Pancreas (tissue), 10 donors: ENCODE results near the gene ZBTB46. TPM values are rescaled to one million over a fixed set of nuclear protein-coding genes. Genes with fewer than 3 reads are reported as not detected.

ENCODE experiments used
- ATAC-seq, 4 donors: fragments of 200-7000 bp; cut with Tn5 transposase; one replicate each; pipeline versions ENCODE4 v1.8.0 to v1.9.1; 2020; ENCODE audit warnings: mild to moderate bottlenecking in 4 of 4, moderate library complexity in 4 of 4
- DNase-seq, 6 donors: peaks; one replicate each; pipeline ENCODE4 v3.0.0-alpha.2; 2020
- FAIRE-seq: peaks from 2 replicates; lab custom pipeline; 2012; peaks lifted over from hg19 to GRCh38; lab: Jason Lieb, UNC
- H3K27ac ChIP-seq, 4 donors: fragments of 200-600 bp; sonication (generic); 1 replicate in 3 of 4; 2 replicates in 1 of 4; pipeline versions ENCODE4 v1.5.0 to v1.8.0; 2020
- H3K27me3 ChIP-seq, 4 donors: fragments of 200-600 bp; one replicate each; pipeline ENCODE4 v1.8.0; 2021
- H3K36me3 ChIP-seq, 3 donors: fragments of 200-600 bp; sonication (generic) in 1 of 3; one replicate each; pipeline versions ENCODE4 v1.5.0 to v1.8.0; 2020 to 2021
- H3K4me1 ChIP-seq, 3 donors: fragments of 200-600 bp; one replicate each; pipeline ENCODE4 v1.8.0; 2021
- H3K4me3 ChIP-seq, 4 donors: fragments of 200-600 bp; sonication (generic) in 2 of 4; one replicate each; pipeline versions ENCODE4 v1.5.0 to v1.8.0; 2020 to 2021
- H3K9me3 ChIP-seq, 4 donors: fragments of 200-600 bp; one replicate each; pipeline ENCODE4 v1.8.0; 2021
- WGBS, 2 donors: extraction: QIAGEN DNeasy Blood & Tissue Kit; methylation state at CpG; one replicate each; pipeline ENCODE4 v1.1.7; 2013; 5-methylcytosine and 5-hydroxymethylcytosine counted together
- intact Hi-C, 3 donors: fragments of 100-400 bp; cut with DNase I; formaldehyde crosslinking; loops; one replicate each; pipeline versions ENCODE4 v1.11.1 to v1.14.2; 2022
- polyA plus RNA-seq, 2 donors: library from polyadenylated mRNA; stranded (reverse); fragments of 200-250 nt; gene quantifications; one replicate each; pipeline ENCODE4 v1.2.3, GENCODE V29; 2013
- total RNA-seq, 6 donors: library from RNA; stranded (reverse); fragmentation: NEBNext Ultra II Directional in 4 of 6; extraction: Animal tissue kit (Norgen Biotek cat#: 25700) in 4 of 6; gene quantifications; one replicate each; pipeline versions ENCODE4 v1.2.1 to v1.2.4, GENCODE V29; 2021 to 2023
- TF ChIP-seq, protein P1 (sequence below), 4 donors: fragments of 200-600 bp; sonication (generic) in 3 of 4; IDR thresholded peaks; one replicate each; pipeline versions ENCODE4 v1.5.0 to v1.8.0; 2021; ENCODE audit warnings: antibody characterized with exemption in 4 of 4
- donor health status: healthy with polysubstance abuse.
- donor health status: DM: no; HTN: no; CAD: no; lungs with moderate emphysema.
- donor health status: DM: no; HTN: no; CAD: no.
- donor health status: control.
- donor health status: control.
- donor health status: Bipolar disorder and iron deficiency.
- donor health status: DM: yes; HTN: yes; CAD: no.
- donor health status: DM: no; HTN: no; CAD: no.
- donor health status: DM: no; HTN: no; CAD: no.
- donor health status: DM: yes; HTN: yes; CAD: no.

The ZBTB46 gene
- total and polyA plus RNA-seq, 8 donors = 2.2 to 7.4 (median 3.0) TPM

DNA sequence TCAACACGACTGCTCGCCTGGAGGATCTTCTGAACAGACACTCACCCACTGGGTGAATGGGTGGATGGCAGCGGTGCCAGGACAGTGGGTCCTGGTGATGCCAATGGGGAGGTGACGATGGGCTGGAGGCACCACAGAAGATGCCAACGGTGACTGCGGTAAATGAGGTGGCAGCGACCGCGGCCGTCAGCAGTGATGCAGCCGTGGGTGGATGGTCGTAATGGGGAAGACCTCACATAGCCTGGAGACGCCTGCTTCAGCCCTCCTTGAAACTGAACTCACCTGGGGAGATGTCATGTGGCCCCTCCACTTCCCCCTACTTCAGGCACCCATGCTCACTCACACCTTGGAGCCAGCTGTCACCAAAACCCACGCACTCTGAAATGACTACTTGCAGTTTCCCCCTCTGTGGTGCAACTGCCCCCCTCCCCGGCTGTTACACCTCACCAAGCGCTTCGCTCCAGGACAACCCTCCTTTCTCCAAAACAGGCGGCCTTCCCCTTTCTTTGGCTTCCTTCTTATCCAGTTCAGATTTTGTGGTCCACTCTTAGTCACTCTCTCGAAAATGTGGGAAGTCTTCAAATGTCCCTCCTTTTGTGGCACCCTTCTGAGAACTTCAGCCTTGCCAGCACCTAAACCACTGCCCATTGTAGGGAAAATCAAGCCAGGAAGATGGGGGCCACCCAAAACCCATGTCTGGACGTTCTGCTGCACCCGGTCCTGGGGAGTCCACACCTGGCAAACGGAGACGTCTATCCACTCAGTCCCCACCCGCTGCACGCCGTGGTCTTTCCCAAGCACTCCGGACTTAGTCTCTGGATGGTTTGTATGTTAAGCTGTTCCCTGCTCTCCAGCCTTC lies 19.9 kb upstream of the ZBTB46 start:
- Histone ChIP-seq H3K4me1 (peaks cover 0 to 3% (median 0%) of the 10 kb centered on the region in 3 donors), H3K27me3 (peaks cover 0 to 4% (median 0%) of the 10 kb centered on the region in 4 donors), H3K4me3 (no peak overlapping the region), H3K27ac (no peak overlapping the region), H3K9me3 (no peaks in the 10 kb centered on the region), H3K36me3 (no peaks in the 10 kb centered on the region)
- DNase-seq (no peak), ATAC-seq (no peak), FAIRE-seq (no peak)
- intact Hi-C loops = no loop called here
- TF ChIP-seq, protein P1, sequence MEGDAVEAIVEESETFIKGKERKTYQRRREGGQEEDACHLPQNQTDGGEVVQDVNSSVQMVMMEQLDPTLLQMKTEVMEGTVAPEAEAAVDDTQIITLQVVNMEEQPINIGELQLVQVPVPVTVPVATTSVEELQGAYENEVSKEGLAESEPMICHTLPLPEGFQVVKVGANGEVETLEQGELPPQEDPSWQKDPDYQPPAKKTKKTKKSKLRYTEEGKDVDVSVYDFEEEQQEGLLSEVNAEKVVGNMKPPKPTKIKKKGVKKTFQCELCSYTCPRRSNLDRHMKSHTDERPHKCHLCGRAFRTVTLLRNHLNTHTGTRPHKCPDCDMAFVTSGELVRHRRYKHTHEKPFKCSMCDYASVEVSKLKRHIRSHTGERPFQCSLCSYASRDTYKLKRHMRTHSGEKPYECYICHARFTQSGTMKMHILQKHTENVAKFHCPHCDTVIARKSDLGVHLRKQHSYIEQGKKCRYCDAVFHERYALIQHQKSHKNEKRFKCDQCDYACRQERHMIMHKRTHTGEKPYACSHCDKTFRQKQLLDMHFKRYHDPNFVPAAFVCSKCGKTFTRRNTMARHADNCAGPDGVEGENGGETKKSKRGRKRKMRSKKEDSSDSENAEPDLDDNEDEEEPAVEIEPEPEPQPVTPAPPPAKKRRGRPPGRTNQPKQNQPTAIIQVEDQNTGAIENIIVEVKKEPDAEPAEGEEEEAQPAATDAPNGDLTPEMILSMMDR (IDR thresholded peaks at IDR 0.05) = no peak
- WGBS, 2 donors = 53 to 69% methylated on average over 27 of the region's 27 CpGs

DNA sequence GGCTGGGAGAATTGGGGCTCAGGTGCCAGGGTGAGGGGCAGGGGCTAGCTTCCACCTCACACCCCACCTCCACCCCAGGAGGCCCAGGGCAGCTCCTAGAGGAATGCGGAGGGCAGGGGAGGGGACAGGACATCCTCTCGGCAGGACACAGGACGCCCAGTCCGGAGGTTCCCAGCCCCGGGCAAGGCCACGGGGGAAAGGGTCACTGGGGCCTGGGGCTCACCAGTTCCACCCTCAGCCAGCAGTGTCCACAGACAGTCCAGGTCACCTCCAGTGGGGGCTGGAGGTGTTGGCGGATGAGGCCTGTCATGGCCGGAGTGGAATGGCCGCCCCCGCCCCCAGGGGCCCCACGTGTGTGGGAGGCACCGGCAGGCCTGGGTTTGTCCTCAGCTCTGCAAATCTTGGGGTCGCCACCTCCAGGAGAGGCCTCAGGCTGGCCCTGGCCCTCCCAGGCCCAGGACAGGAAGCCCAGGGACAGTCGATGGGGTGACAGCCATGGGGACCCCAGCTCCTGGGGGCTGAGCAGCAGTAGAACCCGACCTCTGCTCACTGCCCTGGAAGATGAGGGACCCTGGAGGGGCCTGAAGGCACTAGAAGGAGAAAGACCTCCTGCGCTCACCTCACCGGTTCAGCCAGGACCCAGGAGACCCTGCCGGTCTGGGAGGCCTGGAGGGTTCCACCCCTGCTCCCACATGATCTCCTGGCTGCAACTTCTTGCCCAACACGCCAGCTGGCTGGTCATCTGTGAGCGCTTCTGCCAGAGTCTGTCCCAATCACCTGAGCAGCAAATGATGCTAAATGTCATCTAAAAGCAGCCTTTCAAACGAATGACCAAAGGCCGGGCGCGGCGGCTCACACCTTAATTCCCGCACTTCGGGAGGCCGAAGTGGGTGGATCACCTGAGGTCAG lies 17.2 kb upstream of the ZBTB46 start:
- TF ChIP-seq, protein P1 (IDR thresholded peaks at IDR 0.05) = no peak
- no peak overlapping the region for H3K27ac ChIP-seq
- DNase-seq (peak in 1 of 6 donors; percentile 51), ATAC-seq (no peak), FAIRE-seq (no peak)
- 58 to 69% methylated on average over 28 of the region's 28 CpGs for WGBS, 2 donors
- intact Hi-C loops = no loop called here
- no peaks in the 10 kb centered on the region for H3K36me3 ChIP-seq
- no peaks in the 10 kb centered on the region for H3K4me1 ChIP-seq
- no peak overlapping the region for H3K4me3 ChIP-seq
- H3K27me3 ChIP-seq = no peaks in the 10 kb centered on the region
- no peaks in the 10 kb centered on the region for H3K9me3 ChIP-seq

DNA sequence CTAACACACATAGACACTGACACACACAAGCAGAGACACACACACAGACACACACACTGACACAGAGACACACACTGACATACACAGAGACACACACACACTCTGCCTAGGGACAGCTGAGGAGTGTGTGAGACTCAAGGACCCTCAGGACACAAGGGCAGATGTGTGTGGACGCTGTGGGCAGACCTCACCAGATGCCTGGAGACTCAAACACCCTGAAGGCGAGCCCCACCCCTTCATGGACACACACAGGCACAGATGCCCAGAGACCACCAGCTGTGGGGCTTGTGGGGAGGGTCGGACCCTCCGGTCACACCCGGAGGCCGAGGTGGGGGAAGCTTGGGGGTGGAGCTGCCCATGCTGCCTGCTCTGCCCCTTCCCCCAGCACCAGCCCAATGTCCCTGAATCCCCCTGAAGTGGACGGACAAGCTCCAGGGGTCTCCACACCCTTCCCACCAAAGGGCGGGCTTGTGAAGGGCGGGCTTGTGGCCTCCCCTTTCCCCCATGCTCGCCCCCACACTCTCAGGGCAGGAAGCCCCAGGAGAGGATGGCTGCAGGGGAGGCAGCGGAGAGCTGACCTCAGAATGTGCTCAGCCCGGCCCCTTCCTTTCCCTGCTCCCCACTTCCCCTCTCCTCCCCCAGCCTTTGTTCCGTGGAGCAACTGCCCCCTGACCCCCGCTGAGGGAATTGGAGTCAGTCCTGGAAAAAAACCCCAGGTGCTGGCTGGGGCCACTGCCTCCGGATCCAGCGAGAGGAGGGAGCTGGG lies 16.4 kb upstream of the ZBTB46 start:
- Histone ChIP-seq H3K9me3 (no peaks in the 10 kb centered on the region), H3K4me3 (no peak overlapping the region), H3K4me1 (no peaks in the 10 kb centered on the region), H3K27ac (no peak overlapping the region), H3K27me3 (no peaks in the 10 kb centered on the region), H3K36me3 (no peaks in the 10 kb centered on the region)
- no peak for DNase-seq
- WGBS, 2 donors = 29 to 32% methylated on average over 14 to 16 of the region's 16 CpGs
- intact Hi-C loops = no loop called here
- TF ChIP-seq, protein P1 (IDR thresholded peaks at IDR 0.05) = no peak
- ATAC-seq = peak in 2 of 4 donors; percentile 8 to 53
- FAIRE-seq = no peak

DNA sequence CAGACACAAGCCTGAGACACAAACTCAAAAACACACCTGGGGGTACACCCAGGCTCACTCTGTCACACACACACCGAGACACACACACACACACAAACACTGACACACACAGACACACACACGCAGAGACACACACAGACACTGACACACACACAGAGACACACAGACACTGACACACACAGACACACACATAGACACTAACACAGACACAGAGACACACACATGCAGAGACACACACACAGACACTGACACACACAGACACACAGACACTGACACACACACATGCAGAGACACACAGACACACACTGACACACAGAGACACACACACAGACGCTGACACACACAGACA lies 15.8 kb upstream of the ZBTB46 start:
- no peak for ATAC-seq
- no peak for FAIRE-seq
- H3K4me3 ChIP-seq = no peak overlapping the region
- no peaks in the 10 kb centered on the region for H3K36me3 ChIP-seq
- TF ChIP-seq, protein P1 (IDR thresholded peaks at IDR 0.05) = no peak
- 38 to 45% methylated on average over 3 of the region's 3 CpGs for WGBS, 2 donors
- intact Hi-C loops = no loop called here
- H3K4me1 ChIP-seq = no peaks in the 10 kb centered on the region
- DNase-seq = no peak
- no peaks in the 10 kb centered on the region for H3K27me3 ChIP-seq
- H3K9me3 ChIP-seq = no peaks in the 10 kb centered on the region
- no peak overlapping the region for H3K27ac ChIP-seq
